K562 (cell line): ENCODE data around the gene PARD3.

Experiments used
- CBX8 ChIP-seq: fragments of 200-600 bp; sonication (generic); IDR thresholded peaks from 2 replicates; pipeline ENCODE4 v1.6.1; 2012; ENCODE audit warnings: borderline replicate concordance, mixed run types, low read depth, mild to moderate bottlenecking, moderate library complexity, mixed read lengths, low read length, control low read depth, inconsistent platforms; ENCODE audit not compliant: poor library complexity, severe bottlenecking; ENCODE audit errors: extremely low read depth
- CTCF ChIP-seq, 3 experiments: IDR thresholded peaks in 2 of 3; conservative IDR thresholded peaks in 1 of 3; 2 replicates each; pipeline ENCODE4 v1.5.1; 2011 to 2012; ENCODE audit warnings: low read length in 3 of 3, mild to moderate bottlenecking in 3 of 3, control low read depth in 2 of 3, improper control_type of control experiment in 1 of 3, inconsistent platforms in 1 of 3, low read depth in 1 of 3, mixed read lengths in 1 of 3, moderate library complexity in 1 of 3; ENCODE audit not compliant: insufficient read depth in 2 of 3
- EP300 ChIP-seq: IDR thresholded peaks from 2 replicates; pipeline ENCODE4 v1.6.1; 2012; ENCODE audit warnings: low read length, improper control_type of control experiment
- FOXK2 ChIP-seq, 2 experiments: fragments of 450-650 bp; IDR thresholded peaks in 1 of 2; conservative IDR thresholded peaks in 1 of 2; 2 replicates each; pipeline ENCODE4 v1.6.1; 2016; ENCODE audit warnings: low read depth in 2 of 2, mild to moderate bottlenecking in 1 of 2
- HNRNPLL ChIP-seq: fragments of 200-400 bp; formaldehyde crosslinking; IDR thresholded peaks from 2 replicates; pipeline ENCODE4 v1.6.1; 2017; ENCODE audit warnings: low read length, low read depth, mild to moderate bottlenecking; ENCODE audit not compliant: poor library complexity, severe bottlenecking
- JUN ChIP-seq, 2 experiments: sonication (generic) in 1 of 2; formaldehyde crosslinking in 1 of 2; IDR thresholded peaks; 2 replicates each; pipeline versions ENCODE4 v1.6.1 to v1.8.0; 2012 to 2022; ENCODE audit warnings: borderline replicate concordance in 2 of 2, mild to moderate bottlenecking in 2 of 2, improper control_type of control experiment in 1 of 2, low read depth in 1 of 2, low read length in 1 of 2, missing genetic modification reagents in 1 of 2
- POLR2AphosphoS2 ChIP-seq: IDR thresholded peaks from 2 replicates; pipeline ENCODE4 v1.6.1; 2012; ENCODE audit warnings: low read length, improper control_type of control experiment
- POLR2AphosphoS5 ChIP-seq: IDR thresholded peaks from 2 replicates; pipeline ENCODE4 v1.6.1; 2011; ENCODE audit warnings: mild to moderate bottlenecking, low read depth, low read length, moderate library complexity; ENCODE audit not compliant: control insufficient read depth, insufficient read depth
- TF ChIP-seq, protein P1 (sequence below): fragments of 250-450 bp; sonication (Bioruptor Pico); IDR thresholded peaks from 2 replicates; pipeline ENCODE4 v1.8.0; 2022; ENCODE audit warnings: moderate library complexity, mild to moderate bottlenecking, inconsistent platforms
- TF ChIP-seq, protein P2 (sequence below): fragments of 450-650 bp; formaldehyde crosslinking; IDR thresholded peaks from 2 replicates; pipeline ENCODE4 v1.4.0; 2022; ENCODE audit warnings: missing genetic modification characterization

- TF ChIP-seq HNRNPLL, result no peak
- TF ChIP-seq EP300, result no peak
- no peak for TF ChIP-seq POLR2AphosphoS2
- TF ChIP-seq CTCF (IDR thresholded peaks at IDR 0.05 in 2 of 3, conservative IDR thresholded peaks at IDR 0.05 in 1 of 3; ENCODE audit: insufficient read depth in 2 of 3, low read depth in 1 of 3, low read length in 3 of 3), result no peak
- no peak for TF ChIP-seq CBX8
- TF ChIP-seq FOXK2 (conservative IDR thresholded peaks at IDR 0.05 in 1 of 2, IDR thresholded peaks at IDR 0.05 in 1 of 2; ENCODE audit: low read depth in 2 of 2), result no peak
- no peak for TF ChIP-seq POLR2AphosphoS5
- no peak for TF ChIP-seq JUN (IDR thresholded peaks at IDR 0.05; ENCODE audit: borderline replicate concordance, low read depth, low read length)
- no peak for TF ChIP-seq JUN (CRISPR knock-in tag; IDR thresholded peaks at IDR 0.05; ENCODE audit: borderline replicate concordance)
- TF ChIP-seq, protein P1, sequence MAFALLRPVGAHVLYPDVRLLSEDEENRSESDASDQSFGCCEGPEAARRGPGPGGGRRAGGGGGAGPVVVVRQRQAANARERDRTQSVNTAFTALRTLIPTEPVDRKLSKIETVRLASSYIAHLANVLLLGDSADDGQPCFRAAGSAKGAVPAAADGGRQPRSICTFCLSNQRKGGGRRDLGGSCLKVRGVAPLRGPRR (CRISPR knock-in tag), result no peak
- TF ChIP-seq, protein P2, sequence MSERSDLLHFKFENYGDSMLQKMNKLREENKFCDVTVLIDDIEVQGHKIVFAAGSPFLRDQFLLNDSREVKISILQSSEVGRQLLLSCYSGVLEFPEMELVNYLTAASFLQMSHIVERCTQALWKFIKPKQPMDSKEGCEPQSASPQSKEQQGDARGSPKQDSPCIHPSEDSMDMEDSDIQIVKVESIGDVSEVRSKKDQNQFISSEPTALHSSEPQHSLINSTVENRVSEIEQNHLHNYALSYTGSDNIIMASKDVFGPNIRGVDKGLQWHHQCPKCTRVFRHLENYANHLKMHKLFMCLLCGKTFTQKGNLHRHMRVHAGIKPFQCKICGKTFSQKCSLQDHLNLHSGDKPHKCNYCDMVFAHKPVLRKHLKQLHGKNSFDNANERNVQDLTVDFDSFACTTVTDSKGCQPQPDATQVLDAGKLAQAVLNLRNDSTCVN (CRISPR knock-in tag), result no peak
Measured at GRCh38 chr10:34791228-34791627, 23.9 kb downstream of the PARD3 start.
